HL-60 (cell line): ENCODE measurements around the gene EVA1C.

Experiments
- DNase-seq, 2 experiments: peaks; one replicate each; pipeline ENCODE4 v3.0.0-alpha.2; 2010 to 2020; ENCODE audit warnings: low read depth in 1 of 2, low spot score in 1 of 2
- H3K27ac ChIP-seq: fragments of 250-450 bp; sonication (Bioruptor Pico); replicated peaks from 2 replicates; pipeline ENCODE4 v1.5.1; 2020; ENCODE audit warnings: mild to moderate bottlenecking, moderate library complexity
- H3K27me3 ChIP-seq: fragments of 250-450 bp; sonication (Bioruptor Pico); 2 replicates; pipeline ENCODE4 v1.5.1; 2021; ENCODE audit warnings: mild to moderate bottlenecking, moderate library complexity; ENCODE audit not compliant: insufficient read depth, poor library complexity, severe bottlenecking
- H3K4me3 ChIP-seq: replicated peaks from 2 replicates; pipeline ENCODE4 v1.5.1; 2011; ENCODE audit warnings: mild to moderate bottlenecking, control low read depth, low read length; ENCODE audit not compliant: insufficient read depth
- CTCF ChIP-seq: IDR thresholded peaks from one replicate; pipeline ENCODE4 v1.5.1; 2011; ENCODE audit warnings: low read length, control low read depth, inconsistent platforms; ENCODE audit not compliant: insufficient read depth
- GABPA ChIP-seq: IDR thresholded peaks from 2 replicates; pipeline ENCODE4 v1.6.1; 2012; ENCODE audit warnings: low read depth
- POLR2AphosphoS5 ChIP-seq: IDR thresholded peaks from 2 replicates; pipeline ENCODE4 v1.6.1; 2012; ENCODE audit warnings: low read depth
- REST ChIP-seq: IDR thresholded peaks from 2 replicates; pipeline ENCODE4 v1.6.1; 2012; ENCODE audit warnings: low read depth; ENCODE audit not compliant: insufficient replicate concordance
- SPI1 ChIP-seq: IDR thresholded peaks from 2 replicates; pipeline ENCODE4 v1.6.1; 2012; ENCODE audit warnings: low read depth, mild to moderate bottlenecking, borderline replicate concordance

Gene EVA1C

GRCh38 chr21:32515874-32516273 is 103.4 kb downstream of the EVA1C start:
- H3K4me3 ChIP-seq, result no peak overlapping the region
- H3K27ac ChIP-seq, result no peak overlapping the region
- no peak for TF ChIP-seq REST
- no peak for TF ChIP-seq POLR2AphosphoS5
- no peak for TF ChIP-seq SPI1
- no peak for TF ChIP-seq CTCF
- TF ChIP-seq GABPA, result no peak
- H3K27me3 ChIP-seq, result no peaks in the 10 kb centered on the region
- DNase-seq, result peak in 1 of 2 experiments; percentile 35

GRCh38 chr21:32516756-32517649 is 104.5 kb downstream of the EVA1C start:
- Histone ChIP-seq H3K27ac (no peak overlapping the region), H3K27me3 (no peaks in the 10 kb centered on the region), H3K4me3 (no peak overlapping the region)
- no peak for TF ChIP-seq CTCF
- no peak for TF ChIP-seq POLR2AphosphoS5
- TF ChIP-seq SPI1, result no peak
- no peak for TF ChIP-seq REST
- TF ChIP-seq GABPA, result no peak
- DNase-seq, result peak in 1 of 2 experiments; percentile 41

GRCh38 chr21:32519945-32520874 is 107.7 kb downstream of the EVA1C start:
- DNase-seq, result no peak
- TF ChIP-seq CTCF (no peak), GABPA (no peak), SPI1 (no peak), POLR2AphosphoS5 (no peak), REST (no peak)
- Histone ChIP-seq H3K27me3 (no peaks in the 10 kb centered on the region), H3K4me3 (no peak overlapping the region), H3K27ac (no peak overlapping the region)
